Anterior cingulate cortex (tissue), 58 donors: ENCODE results near the gene NRG3.

Experiments
- DNase-seq, 58 donors: peaks; one replicate each; lab custom pipeline; 2025; lab: John Stamatoyannopoulos, UW

Gene NRG3

DNA sequence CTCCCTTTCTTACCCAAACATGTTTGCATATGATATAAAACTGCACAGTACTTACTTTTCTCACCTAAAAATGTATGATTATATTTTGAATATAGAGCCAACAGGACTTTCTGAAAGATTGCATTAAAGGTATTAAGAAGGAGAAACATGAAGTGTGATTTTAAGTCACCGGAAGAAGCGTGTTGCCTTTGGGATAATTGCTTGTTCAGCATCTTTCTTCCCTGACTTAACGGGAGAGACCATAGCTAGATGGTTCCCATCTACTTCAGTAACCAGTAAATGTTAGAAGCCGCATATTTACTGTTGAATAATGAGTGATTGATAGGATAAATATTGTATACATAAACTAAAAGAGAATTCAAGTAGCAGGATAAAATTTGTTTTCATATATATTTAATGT lies 197.1 kb downstream of the NRG3 start:
- DNase-seq: no peak

DNA sequence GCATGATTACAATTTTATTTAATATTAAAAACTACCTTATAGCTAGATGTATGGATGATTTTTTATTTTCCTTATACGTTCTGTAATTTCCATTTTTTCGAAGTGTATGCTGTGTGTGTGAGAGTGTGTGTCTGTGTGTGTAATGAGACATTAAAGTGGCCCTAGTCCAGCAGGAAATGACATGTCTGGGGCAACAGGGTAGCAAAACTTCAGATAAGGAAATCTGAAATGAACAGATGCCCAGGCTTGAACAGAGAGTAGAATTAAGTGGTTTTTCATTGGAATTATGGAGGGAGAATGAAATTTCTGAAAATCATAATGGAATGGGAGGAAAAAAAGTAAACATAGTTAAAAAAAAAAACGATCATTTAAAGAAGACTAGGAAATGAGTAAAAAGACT lies 200.6 kb downstream of the NRG3 start:
- DNase-seq: no peak

DNA sequence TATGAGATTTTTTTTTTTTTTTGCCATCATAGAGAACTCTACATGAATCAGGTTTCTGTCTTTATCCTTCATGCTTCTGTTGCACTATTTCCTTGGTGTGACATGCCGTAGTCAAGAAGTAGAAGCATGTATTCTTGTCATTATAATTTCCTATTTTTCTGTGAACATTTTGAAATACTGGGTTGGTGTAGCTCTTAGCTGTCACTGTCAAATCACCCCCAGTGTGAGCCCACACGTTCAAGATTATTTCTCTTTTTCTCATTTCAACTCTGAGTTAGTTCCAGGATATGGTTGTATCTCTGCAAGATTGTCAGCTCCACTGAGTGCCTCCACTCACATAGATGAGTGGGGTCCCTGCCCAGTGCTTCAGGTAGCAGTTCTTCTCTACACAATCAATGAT lies 209.5 kb downstream of the NRG3 start:
- no peak for DNase-seq

DNA sequence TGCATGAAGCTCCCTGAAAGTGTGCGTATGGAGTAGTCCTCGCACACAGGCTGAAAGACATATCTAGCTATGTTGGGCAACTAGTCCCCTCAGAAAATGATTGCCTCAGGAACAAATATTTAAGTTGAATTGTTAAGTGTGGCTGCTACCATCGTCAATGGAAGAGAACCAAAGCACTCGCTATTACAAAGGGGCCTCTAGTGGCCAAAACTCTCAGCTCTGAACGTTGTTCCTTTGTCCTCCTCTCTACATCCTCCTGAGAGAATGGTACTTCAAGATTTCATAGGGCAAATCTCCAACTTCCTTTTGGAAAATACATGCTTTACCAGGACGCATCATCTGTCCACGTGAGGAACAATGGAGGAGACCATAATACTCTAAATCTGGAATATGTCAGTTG lies 209.9 kb downstream of the NRG3 start:
- DNase-seq: no peak

DNA sequence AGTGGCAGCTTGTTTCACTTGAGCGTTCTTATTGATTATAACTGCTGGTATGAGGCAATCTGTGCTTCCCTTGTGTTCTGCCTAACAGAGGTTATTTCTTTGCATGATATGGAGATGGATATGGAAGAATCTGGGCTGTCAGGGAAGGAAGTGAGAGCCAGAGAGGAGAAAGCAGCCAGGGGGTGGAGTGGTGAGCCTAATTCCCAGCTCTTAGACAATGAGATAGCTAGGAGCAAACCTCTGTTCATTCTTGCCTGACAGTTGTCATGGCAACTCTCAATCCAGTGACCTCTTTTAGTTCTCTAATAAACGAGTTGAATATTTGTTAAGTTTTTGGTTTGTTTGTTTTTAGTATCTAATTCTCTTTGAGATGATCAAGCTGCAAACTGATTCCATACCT lies 214.3 kb downstream of the NRG3 start:
- peak in 7 of 58 donors; percentile 2 to 18 (median 6) for DNase-seq

DNA sequence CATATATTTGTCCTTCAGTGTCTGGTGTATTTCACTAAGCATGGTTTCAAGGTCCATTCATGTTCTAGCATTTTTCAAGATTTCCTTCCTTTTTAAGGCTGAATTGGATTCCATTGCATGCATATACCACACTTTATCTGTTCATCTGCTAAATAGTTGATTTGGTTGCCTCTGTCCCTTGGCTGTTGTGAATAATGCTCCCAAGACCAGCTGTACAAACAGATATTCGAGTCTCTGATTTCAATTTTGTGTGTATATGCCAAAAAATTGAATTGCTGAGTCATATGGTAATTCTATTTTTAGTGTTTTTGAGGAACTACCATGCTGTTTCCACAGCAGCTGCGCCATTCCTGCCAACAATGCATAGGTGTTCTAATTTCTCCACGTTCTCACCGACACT lies 216.4 kb downstream of the NRG3 start:
- DNase-seq: no peak

DNA sequence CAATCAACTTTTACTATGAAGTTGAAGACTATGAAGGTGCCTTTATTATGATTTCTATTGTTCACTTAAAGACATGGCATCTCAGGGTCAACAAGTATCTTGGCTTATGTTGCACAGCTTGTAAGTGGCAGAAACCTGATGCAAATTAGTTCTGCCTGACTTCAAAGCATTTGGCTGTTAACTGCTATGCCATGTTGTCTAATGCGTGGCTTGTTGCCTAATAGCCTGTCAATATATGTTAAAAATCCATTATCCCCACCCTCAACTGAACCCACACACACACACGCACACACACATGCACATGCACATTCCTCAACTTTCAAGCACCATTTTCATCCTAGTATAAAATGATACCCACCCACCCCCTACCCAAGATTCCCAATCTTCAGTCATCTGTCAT lies 217.1 kb downstream of the NRG3 start:
- DNase-seq: no peak

DNA sequence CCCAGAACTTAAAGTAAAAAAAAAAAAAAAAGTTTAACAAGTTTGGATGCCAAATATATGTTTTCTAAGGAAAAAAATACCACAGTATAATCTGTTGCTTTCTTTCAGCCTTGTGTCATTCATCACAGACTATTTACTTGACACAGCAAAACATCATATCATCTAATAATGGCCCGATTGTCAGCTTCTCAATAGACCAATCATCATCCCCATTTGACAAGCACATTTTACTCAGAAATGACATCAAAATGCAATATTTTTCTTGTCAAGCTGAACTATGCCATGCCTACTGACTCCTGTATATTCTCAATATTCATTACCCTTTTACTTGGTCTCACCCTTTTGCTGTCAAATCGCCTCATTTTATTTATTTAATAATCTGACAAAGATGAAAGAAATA lies 249.7 kb downstream of the NRG3 start:
- no peak for DNase-seq

DNA sequence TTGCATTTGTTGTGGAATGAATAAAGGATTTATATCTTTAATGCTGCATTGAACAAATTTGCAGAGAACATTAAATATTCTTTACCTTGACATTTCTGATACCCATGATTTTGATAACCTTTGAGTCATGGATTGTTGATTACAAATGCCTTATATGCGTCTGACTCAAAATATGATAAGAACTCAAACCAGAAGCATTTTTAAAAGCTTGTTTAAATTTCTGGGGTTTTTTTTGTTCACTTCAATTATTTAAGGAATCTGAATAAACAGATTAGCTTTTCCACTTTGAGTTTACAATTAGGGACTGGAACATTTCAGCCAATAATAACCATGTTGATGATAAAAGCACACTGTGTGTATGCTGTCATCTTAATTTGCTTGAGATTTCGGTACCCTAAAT lies 253.5 kb downstream of the NRG3 start:
- no peak for DNase-seq

DNA sequence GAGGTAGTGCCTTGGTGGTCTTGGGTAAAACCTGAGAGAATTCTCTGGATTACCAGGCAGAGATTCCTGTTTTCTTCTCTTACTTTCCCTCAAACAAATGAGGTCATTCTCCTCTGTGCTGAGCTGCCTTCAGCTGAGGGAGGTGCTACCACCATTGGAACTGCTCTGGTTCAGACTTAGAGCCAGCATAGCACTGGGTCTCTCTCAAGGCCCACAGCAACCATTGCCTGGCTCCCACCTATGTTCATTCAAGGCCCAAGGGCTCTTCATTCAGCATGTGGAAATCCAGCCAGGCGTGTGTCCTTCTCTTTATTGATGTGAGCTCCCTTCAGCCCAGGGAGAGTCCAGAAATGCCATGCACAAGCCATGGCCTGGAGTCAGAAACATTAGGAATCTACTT lies 261.1 kb downstream of the NRG3 start:
- no peak for DNase-seq

DNA sequence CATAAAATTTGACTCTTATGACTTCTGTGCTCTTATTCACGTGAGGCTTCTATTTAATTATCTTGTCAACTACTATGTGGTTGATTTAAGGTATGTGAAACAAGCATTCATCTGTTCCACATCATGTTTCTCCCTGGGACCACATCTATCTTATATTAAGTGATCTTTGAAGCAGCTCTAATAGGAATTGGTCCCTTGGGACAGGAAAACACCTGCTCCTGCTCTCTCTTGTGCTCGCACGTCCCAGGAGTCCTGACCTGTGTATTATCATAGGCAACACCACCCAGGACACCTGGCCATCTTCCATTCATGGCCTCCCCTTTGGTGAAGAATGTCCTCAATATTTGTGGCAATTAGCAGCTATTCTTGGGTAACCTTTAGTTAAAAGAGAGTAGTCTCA lies 269.2 kb downstream of the NRG3 start:
- no peak for DNase-seq

DNA sequence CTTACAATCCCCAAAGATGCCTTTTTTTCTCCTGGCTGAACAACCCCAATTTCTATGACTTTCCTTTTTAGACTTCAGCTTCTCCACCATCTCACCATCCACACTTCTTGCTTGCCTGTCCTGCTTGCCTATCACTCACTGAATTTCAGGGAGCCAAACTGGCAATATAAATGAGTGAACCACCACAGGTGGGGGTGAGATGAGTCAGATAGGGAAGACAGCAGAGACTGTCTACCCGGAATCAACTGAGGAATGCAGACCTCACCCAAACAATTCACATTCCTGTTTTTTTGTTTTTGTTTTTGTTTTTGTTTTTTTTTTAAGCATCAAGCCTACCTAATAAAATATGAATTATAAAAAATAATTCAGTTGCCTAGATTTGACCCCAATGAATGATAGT lies 273.8 kb downstream of the NRG3 start:
- no peak for DNase-seq

DNA sequence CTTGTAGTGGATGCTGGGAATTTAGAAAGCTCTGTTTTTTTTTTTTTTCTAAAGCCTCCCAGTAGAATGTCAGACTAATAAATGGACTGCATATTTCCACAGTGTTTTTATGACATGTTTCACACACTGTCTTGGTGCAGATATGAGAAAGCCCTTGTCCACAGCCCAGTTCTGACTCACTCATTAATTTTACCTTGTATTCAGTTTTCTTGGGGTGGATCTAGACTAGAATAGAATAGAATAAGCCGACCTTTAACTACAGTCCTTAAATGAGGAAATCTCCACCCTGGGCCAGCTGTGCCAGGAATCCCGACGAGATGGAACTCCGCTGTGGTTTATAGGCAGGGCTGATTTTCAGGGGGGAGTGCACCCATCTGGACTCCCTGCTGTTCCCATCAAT lies 274.7 kb downstream of the NRG3 start:
- DNase-seq: no peak

DNA sequence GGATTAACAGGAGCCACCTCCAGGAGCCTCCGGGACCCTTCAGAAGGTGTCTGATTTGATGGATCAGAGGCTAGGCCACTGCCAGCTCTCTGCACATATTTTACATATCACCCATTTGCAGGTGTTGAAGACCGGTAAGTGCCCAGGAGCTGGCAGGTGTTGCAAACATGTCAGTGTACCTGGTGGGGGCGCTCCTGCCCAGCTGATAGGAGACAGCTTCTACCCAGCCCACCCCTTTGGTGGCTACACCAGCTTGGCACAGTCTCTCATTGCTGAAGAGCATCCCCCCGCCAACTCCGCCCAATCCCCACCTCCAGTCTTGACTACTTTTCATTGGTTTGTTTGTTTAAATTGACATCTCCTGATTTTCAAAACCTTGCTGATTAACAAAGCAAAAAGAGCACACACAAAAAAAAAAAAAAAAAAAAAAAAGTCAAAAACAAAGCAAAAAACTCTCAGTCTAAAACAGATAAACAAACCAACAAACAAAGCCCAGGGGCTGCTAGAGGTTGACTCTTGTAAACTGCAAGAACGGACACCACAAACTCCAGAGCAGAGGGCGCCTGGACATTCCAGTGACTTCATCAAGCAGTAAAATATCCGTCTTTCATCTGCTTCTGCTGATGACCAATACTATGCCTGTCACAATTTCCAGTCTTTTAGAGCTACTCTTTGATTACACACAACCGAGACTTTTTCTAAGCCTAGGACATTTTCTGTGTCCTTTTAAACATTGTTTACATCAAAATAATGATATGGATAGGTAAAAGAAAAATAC lies 275.3 kb downstream of the NRG3 start:
- peak in 27 of 58 donors; percentile 2 to 48 (median 8) for DNase-seq

DNA sequence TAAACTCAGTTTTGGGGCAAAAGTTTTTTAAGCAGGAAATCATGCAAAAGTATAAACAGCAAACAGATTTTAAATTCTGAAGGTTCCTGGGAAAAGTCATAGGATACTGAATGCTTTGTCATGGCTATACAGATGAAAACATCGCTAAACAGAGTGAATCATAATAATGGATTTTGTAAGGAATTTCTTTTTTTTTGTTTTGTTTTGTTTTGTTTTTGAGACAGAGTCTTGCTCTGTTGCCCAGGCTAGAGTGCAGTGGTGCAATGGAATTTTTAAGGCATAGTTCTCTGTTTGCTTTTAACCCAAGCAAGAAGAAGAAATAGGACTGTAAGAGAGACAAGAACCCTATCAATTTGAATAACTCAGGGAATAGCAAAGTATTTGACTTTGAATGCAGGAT lies 285.3 kb downstream of the NRG3 start:
- no peak for DNase-seq

DNA sequence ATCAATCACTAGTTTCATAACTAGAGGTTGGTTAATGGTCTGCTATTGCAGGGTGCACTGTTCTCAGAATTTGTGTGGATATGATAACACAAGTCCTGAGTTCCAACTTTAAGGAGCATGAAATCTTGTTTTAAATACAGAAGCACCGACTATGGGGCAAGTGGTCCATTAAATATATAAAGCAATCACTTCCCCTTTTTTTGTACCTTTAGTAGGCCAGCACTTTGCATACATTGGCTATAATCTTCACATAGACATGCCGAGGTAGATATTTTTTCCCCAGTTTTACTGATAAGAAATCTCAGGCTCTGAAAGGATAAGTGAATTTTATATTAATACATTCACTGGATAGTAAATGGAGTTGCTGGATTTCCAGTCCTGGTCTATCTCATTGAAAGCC lies 286.3 kb downstream of the NRG3 start:
- DNase-seq: no peak

DNA sequence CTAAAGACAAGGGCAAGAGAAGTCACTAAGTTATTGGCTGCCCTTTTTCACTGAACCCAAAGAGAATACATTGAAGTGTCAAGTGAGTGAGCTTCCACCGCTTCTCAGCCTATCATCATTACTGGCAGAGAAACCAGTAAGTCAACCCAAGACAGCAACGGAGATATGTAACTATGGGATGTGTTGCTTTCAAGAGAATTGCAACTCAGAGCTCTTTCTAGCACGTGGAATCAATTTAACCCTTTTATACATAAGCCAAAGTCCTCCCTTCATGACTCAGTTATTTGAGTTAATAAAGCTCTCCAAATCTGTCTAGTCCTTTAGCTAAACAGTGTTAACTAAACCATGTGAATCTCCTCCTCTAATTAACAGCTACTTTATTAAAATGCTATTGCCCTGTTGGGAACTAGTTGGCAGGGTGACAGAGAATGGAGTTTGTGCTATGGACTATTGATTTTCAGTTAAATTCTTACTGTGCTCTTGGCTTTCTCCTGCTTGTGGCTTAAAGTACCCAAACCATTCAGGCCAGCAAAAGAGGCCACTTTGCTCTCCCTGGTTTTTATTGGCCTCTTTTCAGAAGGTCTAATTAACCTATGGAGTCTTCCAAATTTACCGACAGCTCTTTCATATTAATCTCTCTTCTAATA lies 287.7 kb downstream of the NRG3 start:
- DNase-seq: no peak

DNA sequence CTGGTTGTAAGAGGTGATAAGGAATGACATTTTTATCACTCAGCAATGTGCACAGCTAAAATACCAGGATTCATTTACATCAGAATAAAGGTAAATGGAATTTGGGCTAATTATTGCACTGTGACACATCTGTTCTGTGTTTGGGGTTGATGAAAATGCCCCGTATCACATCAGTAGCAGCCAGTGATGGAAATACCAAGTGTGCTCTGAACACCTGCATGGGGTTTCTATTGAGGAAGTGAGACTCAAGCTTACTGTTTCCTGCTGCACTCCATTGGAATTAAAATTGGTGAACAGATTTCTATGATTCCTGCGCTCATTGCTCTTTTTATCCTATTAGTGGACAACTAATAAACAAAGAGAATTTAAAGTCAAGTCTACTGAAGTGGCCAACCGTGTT lies 296.9 kb downstream of the NRG3 start:
- DNase-seq: no peak

DNA sequence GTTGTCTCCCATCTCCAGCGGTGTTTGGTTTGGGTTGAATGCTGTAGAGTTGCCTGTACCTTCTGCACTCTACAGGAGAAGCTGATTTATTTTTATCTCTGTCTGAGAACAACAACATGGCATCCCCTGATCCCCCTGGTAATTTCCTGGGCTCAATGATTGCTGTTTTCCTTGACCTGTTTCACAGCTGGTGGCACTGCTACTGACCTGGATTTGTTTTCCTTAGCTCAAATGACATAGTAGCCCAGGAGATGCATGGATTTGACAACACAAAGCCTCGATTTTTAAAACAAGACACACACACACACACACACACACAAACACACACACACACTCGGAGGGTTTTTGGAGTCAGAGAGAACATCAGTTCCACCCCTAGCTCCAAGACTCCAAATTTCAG lies 301.6 kb downstream of the NRG3 start:
- no peak for DNase-seq

DNA sequence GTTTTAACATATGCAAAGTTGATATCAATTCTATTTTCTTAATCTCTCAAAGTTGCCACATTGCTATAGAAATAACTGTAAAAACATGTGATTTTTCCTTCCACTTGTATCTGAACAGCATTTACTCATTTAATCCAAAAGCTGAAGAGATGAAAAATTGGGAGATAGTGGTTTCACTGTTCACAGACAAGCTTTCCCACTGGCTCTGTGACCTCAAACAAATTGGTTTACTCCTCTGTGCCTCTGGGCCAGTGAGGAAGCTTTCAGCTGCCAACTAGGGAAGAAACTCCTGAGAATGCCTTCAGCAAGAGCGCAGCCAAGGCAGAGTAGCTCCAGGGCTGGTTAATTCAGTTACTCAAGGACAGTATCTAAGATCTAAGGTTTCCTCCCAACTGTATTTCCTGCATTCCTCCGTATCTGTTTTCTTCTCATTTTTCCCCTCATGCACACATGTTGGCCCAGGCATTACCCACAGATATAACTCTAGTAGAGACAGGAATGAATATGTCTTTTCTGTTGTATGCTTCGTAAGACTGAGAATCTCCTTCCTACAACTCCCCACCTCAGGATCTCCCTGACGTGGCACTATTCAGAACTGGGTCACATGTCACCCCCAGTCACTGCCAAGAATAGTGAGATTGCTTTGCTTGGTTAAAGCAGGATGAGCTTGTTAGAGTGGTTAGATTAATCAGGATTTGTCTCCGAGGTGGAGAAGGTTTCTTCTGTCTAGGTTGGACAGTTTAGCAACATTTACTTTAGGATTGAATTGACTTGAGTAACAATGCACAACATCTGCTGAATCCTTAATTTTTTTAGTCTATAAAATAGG lies 315.7 kb downstream of the NRG3 start:
- no peak for DNase-seq

DNA sequence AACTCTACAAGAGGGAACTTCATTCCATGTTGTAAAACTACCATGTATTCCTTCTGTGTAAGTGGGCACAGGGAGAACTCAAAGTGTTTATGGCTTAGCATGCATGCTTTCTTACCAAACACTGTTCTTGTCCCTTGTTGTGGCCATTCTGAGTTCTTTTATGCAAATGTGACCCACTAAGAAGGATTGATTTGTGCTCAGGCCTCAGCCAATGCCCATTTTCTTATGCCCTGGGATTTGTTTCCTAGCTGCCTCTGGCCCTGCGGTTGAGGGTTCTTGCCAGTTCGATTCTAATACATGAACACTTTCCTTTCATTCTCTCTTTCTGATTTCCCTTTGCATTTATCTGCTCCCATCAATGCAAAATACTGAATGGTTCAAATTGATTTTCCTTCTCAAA lies 316.7 kb downstream of the NRG3 start:
- peak in 14 of 58 donors; percentile 8 to 70 (median 30) for DNase-seq

DNA sequence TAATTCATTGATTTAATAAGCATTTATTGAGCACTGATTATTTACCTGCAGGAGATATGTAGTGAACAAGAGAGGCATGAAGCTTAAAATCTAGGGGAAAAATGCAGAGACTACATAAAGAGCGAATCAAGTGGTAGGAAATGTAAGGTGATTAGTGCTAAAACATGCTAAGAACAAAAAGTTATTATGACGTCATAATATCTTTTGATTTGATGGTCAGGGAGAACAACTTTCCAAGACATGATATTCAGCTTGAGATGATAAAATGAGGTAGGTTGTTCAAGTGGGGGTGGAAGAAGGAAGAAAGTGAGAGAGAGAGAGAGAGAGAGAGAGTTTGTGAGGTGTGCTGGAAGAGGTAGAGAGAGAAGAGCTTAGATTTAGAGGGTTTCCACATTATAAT lies 317.7 kb downstream of the NRG3 start:
- DNase-seq: no peak
